HG03039 (cell line): Measurements from ENCODE around the gene ERFL.
A peak's percentile ranks its signal among the peaks of the same experiment; 100 is the strongest.

ENCODE experiments used
- ATAC-seq: cut with Tn5 transposase; IDR thresholded peaks from one replicate; pipeline ENCODE4 v1.9.1; 2021; ENCODE audit warnings: mild to moderate bottlenecking, moderate library complexity; ENCODE audit not compliant: unreplicated experiment

Gene ERFL

GRCh38 chr19:41901707-41902360, 26.4 kb downstream of the ERFL start:
- no peak for ATAC-seq

GRCh38 chr19:41898235-41898634, 30.0 kb downstream of the ERFL start:
- no peak for ATAC-seq

GRCh38 chr19:41897820-41898219, 30.4 kb downstream of the ERFL start:
- no peak for ATAC-seq

- no peak for ATAC-seq
Observed at GRCh38 chr19:41897181-41897580, 31.1 kb downstream of the ERFL start.

GRCh38 chr19:41896581-41896942, 31.7 kb downstream of the ERFL start:
- no peak for ATAC-seq

- ATAC-seq: no peak
Observed at GRCh38 chr19:41895745-41896580, 32.3 kb downstream of the ERFL start.

- no peak for ATAC-seq
Observed at GRCh38 chr19:41894350-41894749, 33.9 kb downstream of the ERFL start.

GRCh38 chr19:41893899-41894298, 34.4 kb downstream of the ERFL start:
- no peak for ATAC-seq

- ATAC-seq: no peak
Observed at GRCh38 chr19:41892173-41892902, 35.9 kb downstream of the ERFL start.

- ATAC-seq: no peak
Observed at GRCh38 chr19:41890936-41891335, 37.3 kb downstream of the ERFL start.

GRCh38 chr19:41889896-41890295, 38.4 kb downstream of the ERFL start:
- ATAC-seq: no peak

- no peak for ATAC-seq
Observed at GRCh38 chr19:41888926-41889325, 39.3 kb downstream of the ERFL start.

- no peak for ATAC-seq
Observed at GRCh38 chr19:41887711-41888382, 40.4 kb downstream of the ERFL start.

- no peak for ATAC-seq
Observed at GRCh38 chr19:41886761-41887710, 41.2 kb downstream of the ERFL start.

- ATAC-seq: peak; percentile 73
Observed at GRCh38 chr19:41883821-41884733, 44.2 kb downstream of the ERFL start.

GRCh38 chr19:41883463-41883820, 44.8 kb downstream of the ERFL start:
- ATAC-seq: no peak

- ATAC-seq: no peak
Observed at GRCh38 chr19:41882568-41883462, 45.4 kb downstream of the ERFL start, which contains the start of gene ARHGEF1. TSS of gene ARHGEF1 (plus strand) at chr19:41883184. CDS start at chr19:41888083, 4,899 bp downstream.

GRCh38 chr19:41880329-41880708, 47.9 kb downstream of the ERFL start:
- ATAC-seq: no peak
